HepG2 (cell line): Measurements from ENCODE around the gene METRN. TPM values are rescaled to one million over a fixed set of nuclear protein-coding genes. Genes with fewer than 3 reads are reported as not detected.
A peak's percentile ranks its signal among the peaks of the same experiment; 100 is the strongest.

Experiments
- DR1 ChIP-seq: sonication (generic); formaldehyde crosslinking; IDR thresholded peaks from 2 replicates; pipeline ENCODE4 v1.8.0; 2021; ENCODE audit warnings: mild to moderate bottlenecking, missing genetic modification reagents, inconsistent platforms
- GATAD1 ChIP-seq: IDR thresholded peaks from 2 replicates; pipeline ENCODE4 v1.6.1; 2016; ENCODE audit warnings: missing genetic modification reagents, missing compliant biosample characterization
- HDAC2 ChIP-seq: sonication (generic); formaldehyde crosslinking; IDR thresholded peaks from 2 replicates; pipeline ENCODE4 v1.4.0; 2020; ENCODE audit warnings: missing genetic modification reagents
- HOXD1 ChIP-seq: sonication (generic); formaldehyde crosslinking; IDR thresholded peaks from 2 replicates; pipeline ENCODE4 v1.5.0; 2020; ENCODE audit warnings: missing genetic modification reagents
- MXD4 ChIP-seq: IDR thresholded peaks from 2 replicates; pipeline ENCODE4 v1.6.1; 2016; ENCODE audit warnings: mild to moderate bottlenecking, missing biosample characterization, missing genetic modification reagents
- SALL1 ChIP-seq: sonication (generic); formaldehyde crosslinking; IDR thresholded peaks from 2 replicates; pipeline ENCODE4 v1.8.0; 2022; ENCODE audit warnings: mild to moderate bottlenecking, missing genetic modification reagents
- SIN3B ChIP-seq: fragments of 150-350 bp; IDR thresholded peaks from 2 replicates; pipeline ENCODE4 v1.6.1; 2014; ENCODE audit warnings: low read length
- SP2 ChIP-seq: sonication (generic); formaldehyde crosslinking; IDR thresholded peaks from 2 replicates; pipeline ENCODE4 v1.5.1; 2020; ENCODE audit warnings: mild to moderate bottlenecking, missing genetic modification reagents
- YEATS4 ChIP-seq: sonication (generic); formaldehyde crosslinking; IDR thresholded peaks from 2 replicates; pipeline ENCODE4 v1.4.0; 2020; ENCODE audit warnings: missing genetic modification reagents, borderline replicate concordance
- ZNF569 ChIP-seq: sonication (generic); formaldehyde crosslinking; IDR thresholded peaks from 2 replicates; pipeline ENCODE4 v1.5.0; 2020; ENCODE audit warnings: mild to moderate bottlenecking, missing genetic modification reagents, moderate library complexity, borderline replicate concordance
- ZNF572 ChIP-seq: sonication (generic); formaldehyde crosslinking; IDR thresholded peaks from 2 replicates; pipeline ENCODE4 v1.5.1; 2020; ENCODE audit warnings: mild to moderate bottlenecking, missing genetic modification reagents
- ZNF652 ChIP-seq: IDR thresholded peaks from 2 replicates; pipeline ENCODE4 v1.6.1; 2016; ENCODE audit warnings: low read depth, borderline replicate concordance
- ZNF83 ChIP-seq: sonication (generic); formaldehyde crosslinking; IDR thresholded peaks from 2 replicates; pipeline ENCODE4 v1.4.0; 2020; ENCODE audit warnings: missing genetic modification reagents, mild to moderate bottlenecking, borderline replicate concordance
- ZNF878 ChIP-seq: sonication (generic); formaldehyde crosslinking; IDR thresholded peaks from 2 replicates; pipeline ENCODE4 v1.8.1; 2023; ENCODE audit warnings: mild to moderate bottlenecking, missing genetic modification reagents, moderate library complexity
- polyA plus RNA-seq, 8 experiments: library from polyadenylated mRNA; depleted of rRNA in 3 of 8; stranded (reverse) in 7 of 8; unstranded in 1 of 8; fragments of >200 nt; fragmentation: Illumina TruSeq in 4 of 8; extraction: Trizol in 4 of 8; gene quantifications; 2 replicates each; pipeline versions ENCODE4 v1.2.1 to v1.2.3, GENCODE V29; 2011 to 2016; ENCODE audit warnings: low read depth in 4 of 8, missing spikeins in 1 of 8, mixed read lengths in 1 of 8; ENCODE audit not compliant: insufficient read depth in 1 of 8
- total RNA-seq, 5 experiments: library from RNA; depleted of rRNA; stranded (reverse); fragments of >200 nt; fragmentation: Illumina TruSeq; extraction: Trizol; gene quantifications; 2 replicates each; pipeline ENCODE4 v1.2.3, GENCODE V29; 2016; ENCODE audit warnings: low read depth in 1 of 5
- TF ChIP-seq, protein P1 (sequence below): sonication (generic); formaldehyde crosslinking; IDR thresholded peaks from 2 replicates; pipeline ENCODE4 v1.5.1; 2020; ENCODE audit warnings: missing genetic modification reagents, mild to moderate bottlenecking, borderline replicate concordance
- TF ChIP-seq, protein P2 (sequence below): IDR thresholded peaks from 2 replicates; pipeline ENCODE4 v1.6.1; 2012; ENCODE audit warnings: low read length, improper control_type of control experiment
- TF ChIP-seq, protein P3 (sequence below): sonication (generic); formaldehyde crosslinking; IDR thresholded peaks from 2 replicates; pipeline ENCODE4 v1.4.0; 2020; ENCODE audit warnings: mild to moderate bottlenecking, missing genetic modification reagents
- TF ChIP-seq, protein P4 (sequence below): sonication (generic); formaldehyde crosslinking; IDR thresholded peaks from 2 replicates; pipeline ENCODE4 v1.5.1; 2020; ENCODE audit warnings: mild to moderate bottlenecking, missing genetic modification reagents
- TF ChIP-seq, protein P5 (sequence below): sonication (generic); formaldehyde crosslinking; conservative IDR thresholded peaks from 2 replicates; pipeline ENCODE4 v1.8.1; 2023; ENCODE audit warnings: missing genetic modification reagents

Gene METRN
- total and polyA plus RNA-seq, 2 of the 13 experiments (the other 11 are each of a cell fraction or from before 2014, with no cell fraction given) = 25.5 to 46.1 TPM

DNA sequence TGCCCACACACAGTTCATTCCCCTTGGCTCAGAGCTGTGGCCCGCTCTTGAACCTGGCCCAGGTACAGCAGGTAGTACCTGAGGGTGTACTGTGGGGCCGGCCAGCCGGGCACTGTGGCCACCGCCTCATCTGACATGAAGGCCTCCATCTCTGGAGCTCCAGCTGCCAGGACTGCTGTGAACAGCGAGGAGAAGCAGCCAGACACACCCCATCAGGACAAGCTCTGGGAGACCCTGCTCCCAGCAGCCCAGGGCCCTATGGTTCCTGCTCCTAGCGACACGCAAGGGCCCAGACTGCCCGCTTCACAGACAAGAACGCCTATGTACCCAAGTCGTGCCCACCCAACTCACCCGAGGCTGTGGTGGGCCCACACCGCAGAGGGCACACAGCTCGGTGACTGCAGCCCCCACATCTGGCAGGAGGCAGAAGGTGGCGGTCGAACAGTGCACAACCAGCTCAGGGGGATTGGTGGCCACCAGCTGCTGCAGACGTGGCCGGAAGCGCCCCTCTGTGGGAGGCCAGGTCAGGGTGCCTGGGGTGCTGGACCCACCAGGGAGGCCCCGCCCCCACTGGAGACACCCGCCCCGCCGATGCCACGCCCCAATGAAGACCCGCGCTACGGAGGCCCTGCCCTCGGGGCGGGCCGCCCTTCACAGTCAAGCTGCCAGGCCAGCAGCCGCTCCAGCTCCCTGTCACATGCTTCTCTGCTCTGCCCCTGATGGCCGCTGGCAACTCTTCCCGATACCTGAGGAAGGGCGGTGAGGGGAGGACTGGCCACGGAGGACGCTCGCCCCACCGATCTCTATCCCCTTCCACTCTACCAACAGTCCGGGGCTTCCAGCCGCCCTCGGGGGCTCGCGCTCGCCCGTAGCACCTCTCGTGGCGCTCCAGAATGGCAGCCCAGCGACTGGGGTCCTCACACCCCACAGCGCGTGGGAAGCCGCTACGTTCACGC is 35.8 kb upstream of the METRN start (continued):
- peak; percentile 70 for TF ChIP-seq YEATS4
- TF ChIP-seq, protein P1, sequence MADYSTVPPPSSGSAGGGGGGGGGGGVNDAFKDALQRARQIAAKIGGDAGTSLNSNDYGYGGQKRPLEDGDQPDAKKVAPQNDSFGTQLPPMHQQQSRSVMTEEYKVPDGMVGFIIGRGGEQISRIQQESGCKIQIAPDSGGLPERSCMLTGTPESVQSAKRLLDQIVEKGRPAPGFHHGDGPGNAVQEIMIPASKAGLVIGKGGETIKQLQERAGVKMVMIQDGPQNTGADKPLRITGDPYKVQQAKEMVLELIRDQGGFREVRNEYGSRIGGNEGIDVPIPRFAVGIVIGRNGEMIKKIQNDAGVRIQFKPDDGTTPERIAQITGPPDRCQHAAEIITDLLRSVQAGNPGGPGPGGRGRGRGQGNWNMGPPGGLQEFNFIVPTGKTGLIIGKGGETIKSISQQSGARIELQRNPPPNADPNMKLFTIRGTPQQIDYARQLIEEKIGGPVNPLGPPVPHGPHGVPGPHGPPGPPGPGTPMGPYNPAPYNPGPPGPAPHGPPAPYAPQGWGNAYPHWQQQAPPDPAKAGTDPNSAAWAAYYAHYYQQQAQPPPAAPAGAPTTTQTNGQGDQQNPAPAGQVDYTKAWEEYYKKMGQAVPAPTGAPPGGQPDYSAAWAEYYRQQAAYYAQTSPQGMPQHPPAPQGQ = no peak
- TF ChIP-seq, protein P2, sequence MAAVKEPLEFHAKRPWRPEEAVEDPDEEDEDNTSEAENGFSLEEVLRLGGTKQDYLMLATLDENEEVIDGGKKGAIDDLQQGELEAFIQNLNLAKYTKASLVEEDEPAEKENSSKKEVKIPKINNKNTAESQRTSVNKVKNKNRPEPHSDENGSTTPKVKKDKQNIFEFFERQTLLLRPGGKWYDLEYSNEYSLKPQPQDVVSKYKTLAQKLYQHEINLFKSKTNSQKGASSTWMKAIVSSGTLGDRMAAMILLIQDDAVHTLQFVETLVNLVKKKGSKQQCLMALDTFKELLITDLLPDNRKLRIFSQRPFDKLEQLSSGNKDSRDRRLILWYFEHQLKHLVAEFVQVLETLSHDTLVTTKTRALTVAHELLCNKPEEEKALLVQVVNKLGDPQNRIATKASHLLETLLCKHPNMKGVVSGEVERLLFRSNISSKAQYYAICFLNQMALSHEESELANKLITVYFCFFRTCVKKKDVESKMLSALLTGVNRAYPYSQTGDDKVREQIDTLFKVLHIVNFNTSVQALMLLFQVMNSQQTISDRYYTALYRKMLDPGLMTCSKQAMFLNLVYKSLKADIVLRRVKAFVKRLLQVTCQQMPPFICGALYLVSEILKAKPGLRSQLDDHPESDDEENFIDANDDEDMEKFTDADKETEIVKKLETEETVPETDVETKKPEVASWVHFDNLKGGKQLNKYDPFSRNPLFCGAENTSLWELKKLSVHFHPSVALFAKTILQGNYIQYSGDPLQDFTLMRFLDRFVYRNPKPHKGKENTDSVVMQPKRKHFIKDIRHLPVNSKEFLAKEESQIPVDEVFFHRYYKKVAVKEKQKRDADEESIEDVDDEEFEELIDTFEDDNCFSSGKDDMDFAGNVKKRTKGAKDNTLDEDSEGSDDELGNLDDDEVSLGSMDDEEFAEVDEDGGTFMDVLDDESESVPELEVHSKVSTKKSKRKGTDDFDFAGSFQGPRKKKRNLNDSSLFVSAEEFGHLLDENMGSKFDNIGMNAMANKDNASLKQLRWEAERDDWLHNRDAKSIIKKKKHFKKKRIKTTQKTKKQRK = no peak
- no peak for TF ChIP-seq ZNF652 (CRISPR knock-in tag)
- no peak for TF ChIP-seq ZNF83 (CRISPR knock-in tag)
- no peak for TF ChIP-seq HDAC2 (CRISPR knock-in tag)
- no peak for TF ChIP-seq ZNF572 (CRISPR knock-in tag)
- no peak for TF ChIP-seq ZNF569 (CRISPR knock-in tag)
- 0 out of 2 replicates have a peak, but pooled peaks have one; percentile 43 for TF ChIP-seq MXD4
- TF ChIP-seq, protein P3, sequence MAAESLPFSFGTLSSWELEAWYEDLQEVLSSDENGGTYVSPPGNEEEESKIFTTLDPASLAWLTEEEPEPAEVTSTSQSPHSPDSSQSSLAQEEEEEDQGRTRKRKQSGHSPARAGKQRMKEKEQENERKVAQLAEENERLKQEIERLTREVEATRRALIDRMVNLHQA (CRISPR knock-in tag) = no peak
- TF ChIP-seq SALL1 (CRISPR knock-in tag) = peak; percentile 56; the same call in 1 of the 2 replicates
- no peak for TF ChIP-seq DR1 (CRISPR knock-in tag)
- TF ChIP-seq, protein P4, sequence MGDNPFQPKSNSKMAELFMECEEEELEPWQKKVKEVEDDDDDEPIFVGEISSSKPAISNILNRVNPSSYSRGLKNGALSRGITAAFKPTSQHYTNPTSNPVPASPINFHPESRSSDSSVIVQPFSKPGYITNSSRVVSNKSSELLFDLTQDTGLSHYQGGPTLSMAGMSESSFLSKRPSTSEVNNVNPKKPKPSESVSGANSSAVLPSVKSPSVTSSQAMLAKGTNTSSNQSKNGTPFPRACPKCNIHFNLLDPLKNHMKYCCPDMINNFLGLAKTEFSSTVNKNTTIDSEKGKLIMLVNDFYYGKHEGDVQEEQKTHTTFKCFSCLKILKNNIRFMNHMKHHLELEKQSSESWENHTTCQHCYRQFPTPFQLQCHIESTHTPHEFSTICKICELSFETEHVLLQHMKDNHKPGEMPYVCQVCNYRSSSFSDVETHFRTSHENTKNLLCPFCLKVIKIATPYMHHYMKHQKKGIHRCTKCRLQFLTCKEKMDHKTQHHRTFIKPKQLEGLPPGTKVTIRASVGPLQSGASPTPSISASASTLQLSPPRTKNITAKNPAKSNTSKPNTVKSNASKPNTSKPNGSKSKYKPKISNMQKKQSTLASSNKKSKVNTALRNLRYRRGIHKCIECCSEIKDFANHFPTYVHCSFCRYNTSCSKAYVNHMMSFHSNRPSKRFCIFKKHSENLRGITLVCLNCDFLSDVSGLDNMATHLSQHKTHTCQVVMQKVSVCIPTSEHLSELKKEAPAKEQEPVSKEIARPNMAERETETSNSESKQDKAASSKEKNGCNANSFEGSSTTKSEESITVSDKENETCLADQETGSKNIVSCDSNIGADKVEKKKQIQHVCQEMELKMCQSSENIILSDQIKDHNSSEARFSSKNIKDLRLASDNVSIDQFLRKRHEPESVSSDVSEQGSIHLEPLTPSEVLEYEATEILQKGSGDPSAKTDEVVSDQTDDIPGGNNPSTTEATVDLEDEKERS (CRISPR knock-in tag) = peak; percentile 58; the same call in 1 of the 2 replicates
- TF ChIP-seq SP2 (CRISPR knock-in tag) = no peak; the same call in 1 of the 2 replicates
- TF ChIP-seq ZNF878 (CRISPR knock-in tag) = no peak
- no peak for TF ChIP-seq HOXD1 (CRISPR knock-in tag)
- TF ChIP-seq, protein P5, sequence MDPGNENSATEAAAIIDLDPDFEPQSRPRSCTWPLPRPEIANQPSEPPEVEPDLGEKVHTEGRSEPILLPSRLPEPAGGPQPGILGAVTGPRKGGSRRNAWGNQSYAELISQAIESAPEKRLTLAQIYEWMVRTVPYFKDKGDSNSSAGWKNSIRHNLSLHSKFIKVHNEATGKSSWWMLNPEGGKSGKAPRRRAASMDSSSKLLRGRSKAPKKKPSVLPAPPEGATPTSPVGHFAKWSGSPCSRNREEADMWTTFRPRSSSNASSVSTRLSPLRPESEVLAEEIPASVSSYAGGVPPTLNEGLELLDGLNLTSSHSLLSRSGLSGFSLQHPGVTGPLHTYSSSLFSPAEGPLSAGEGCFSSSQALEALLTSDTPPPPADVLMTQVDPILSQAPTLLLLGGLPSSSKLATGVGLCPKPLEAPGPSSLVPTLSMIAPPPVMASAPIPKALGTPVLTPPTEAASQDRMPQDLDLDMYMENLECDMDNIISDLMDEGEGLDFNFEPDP (CRISPR knock-in tag) = no peak
- TF ChIP-seq SIN3B = no peak
- TF ChIP-seq GATAD1 (CRISPR knock-in tag) = no peak; the same call in 1 of the 2 replicates
